Stimulated activated CD4-positive, alpha-beta T cell treated with anti-CD3 and anti-CD28 coated beads, Interleukin-15, amount 100 ng/mL, for 1 hour (primary cell): ENCODE results near the gene TCEA3.

Experiments
- DNase-seq, 2 donors: peaks; one replicate each; pipeline ENCODE4 v3.0.0-alpha.2; 2020; ENCODE audit warnings: low read depth in 1 of 2, low spot score in 1 of 2

Gene TCEA3

DNA sequence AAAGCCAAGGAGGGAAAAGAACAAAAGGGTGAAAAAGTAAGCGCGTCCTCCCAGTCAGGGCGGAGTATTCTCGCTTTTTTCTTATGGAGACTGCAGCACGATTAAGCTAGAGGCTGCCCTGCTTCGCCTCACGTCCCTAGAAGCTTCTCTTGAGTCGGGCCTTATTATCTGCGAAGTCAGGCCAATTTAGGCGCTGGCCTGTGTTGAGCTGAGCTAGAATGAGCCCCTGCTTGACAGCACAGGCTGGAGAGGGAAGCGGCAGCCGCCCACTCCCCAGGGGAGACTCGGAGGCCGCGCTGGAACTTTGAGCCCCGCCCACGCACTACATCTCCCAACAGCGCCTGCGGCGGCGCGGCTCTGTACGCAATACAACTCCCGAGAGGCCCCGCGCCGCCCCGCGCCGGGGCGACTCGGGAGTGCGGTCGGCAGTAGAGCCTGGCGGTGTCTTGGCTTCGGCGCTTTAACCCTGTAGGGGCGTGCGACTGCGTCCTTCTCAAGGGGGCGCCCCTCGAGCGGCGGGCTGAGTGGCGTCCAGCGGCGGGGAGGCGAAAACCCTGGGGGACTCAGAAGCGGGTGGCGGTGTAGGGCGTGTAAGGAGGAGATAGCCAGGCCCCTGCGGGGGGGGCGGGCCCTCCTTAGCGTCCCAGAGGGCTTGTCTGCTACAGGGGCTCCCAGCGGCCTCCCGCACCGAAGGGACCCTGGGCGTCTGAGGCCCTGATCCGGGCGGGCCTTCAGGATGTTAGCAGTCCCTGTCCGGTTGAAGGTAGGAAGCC lies 55.8 kb downstream of the TCEA3 start:
- DNase-seq: peak; percentile 70 to 75

DNA sequence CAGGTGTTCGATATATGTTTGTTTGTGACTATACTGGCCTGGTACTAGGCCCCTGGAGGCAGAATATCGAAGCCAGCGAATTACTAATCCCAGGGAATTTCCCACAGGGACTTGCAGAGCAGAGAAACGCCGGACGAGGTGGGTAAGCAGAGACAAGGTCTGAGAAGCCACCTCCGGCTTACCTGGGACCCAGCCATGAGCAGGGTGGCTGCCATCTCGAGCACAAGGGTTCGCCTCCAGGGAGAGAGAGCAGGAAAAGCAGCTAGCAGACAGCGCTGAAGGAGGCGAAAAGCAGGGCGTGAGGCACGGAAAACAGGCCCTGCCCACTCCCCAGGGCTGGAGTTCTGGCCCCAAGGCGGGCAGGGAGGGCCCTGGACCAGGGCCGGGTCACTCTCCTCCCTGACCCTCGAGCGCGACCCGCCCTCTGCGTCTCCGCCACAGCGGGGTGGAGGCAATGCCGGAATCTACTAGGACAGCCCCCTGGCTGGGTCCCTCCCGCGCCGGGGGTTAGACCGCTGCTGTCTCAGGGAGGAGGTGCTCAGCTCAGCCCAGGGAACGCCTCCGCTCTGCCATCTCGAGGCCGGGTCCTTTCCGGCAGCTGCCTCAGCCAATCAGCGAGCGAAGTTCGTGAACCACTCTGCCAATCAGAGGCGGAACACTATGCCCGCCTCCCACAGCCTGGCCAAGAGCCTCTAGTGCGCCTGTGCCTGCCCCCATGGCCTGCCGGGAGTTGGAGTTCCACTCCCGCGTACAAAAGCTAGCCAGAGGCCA lies 56.6 kb downstream of the TCEA3 start:
- DNase-seq: peak; percentile 89 to 95

DNA sequence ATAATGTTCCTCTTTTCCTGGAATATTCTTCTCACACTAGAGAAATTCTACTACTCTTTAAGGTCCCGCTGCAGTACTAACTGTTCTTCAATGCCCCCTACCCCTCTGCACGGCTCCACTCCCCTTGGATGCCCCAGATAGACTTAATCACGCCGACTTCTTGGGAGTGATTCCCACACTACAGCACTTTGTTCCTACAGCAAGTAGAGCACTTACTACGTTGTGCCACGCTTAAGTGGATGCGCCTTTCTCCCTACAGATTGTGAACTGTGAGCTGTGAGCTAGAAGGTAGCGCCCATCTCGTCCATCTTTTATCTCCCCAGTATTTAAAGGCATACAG lies 57.1 kb downstream of the TCEA3 start:
- DNase-seq: no peak

DNA sequence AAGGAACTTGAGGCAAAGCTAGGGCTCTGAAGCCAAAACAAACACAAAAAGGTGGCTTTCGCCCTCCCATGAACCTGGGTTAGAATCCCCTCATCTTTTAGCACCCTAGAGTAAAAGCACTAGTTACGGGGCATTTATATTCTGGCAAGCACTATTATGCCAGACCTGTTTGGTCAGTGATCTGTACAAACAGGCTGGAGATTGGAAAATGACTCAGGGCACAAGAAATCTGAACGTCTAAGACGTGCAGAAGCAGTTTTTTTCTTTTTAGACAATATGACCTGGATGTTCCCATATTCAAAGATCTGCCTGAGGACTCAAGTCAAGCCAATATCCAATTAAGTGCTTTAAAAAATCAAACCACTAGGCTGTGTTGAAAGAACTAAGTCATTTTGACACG lies 58.0 kb downstream of the TCEA3 start:
- no peak for DNase-seq

DNA sequence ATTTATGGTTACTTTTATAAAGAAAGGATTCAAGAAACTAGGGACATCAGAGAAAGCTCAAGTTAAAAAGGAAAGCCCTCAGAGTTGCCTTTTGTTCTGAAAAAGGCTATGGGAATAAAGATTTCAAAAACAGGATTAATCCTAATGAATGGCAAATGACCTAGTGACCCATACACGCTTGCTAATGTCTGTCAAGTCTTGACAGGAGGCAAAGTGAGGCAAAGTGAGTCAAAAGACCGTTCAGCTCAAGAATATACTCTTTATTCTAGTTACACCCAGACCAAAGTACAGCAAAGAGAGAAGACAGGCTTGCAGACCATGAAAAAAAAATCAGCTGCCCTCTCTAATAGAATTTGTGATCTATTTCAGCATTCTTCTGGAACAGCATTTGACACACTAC lies 58.4 kb downstream of the TCEA3 start:
- no peak for DNase-seq

DNA sequence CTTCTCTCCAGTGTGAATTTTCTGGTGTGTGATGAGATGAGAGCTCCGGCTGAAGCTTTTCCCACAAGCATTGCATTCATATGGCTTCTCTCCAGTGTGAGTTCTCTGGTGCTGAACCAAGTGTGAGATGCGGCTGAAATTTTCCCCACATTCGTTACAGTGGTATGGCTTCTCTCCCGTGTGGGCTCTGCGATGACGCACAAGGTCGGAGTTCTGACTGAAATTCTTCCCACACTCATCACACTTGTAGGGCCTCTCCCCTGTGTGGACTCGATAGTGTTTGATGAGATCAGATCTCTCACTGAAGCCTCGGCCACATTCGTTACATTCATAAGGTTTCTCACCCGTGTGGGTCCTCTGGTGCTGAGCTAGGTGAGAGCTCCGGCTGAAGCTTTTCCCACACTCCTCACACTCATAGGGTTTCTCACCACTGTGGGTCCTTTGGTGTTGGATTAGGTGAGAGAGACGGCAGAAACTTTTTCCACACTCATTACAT lies 62.3 kb downstream of the TCEA3 start:
- DNase-seq: no peak

DNA sequence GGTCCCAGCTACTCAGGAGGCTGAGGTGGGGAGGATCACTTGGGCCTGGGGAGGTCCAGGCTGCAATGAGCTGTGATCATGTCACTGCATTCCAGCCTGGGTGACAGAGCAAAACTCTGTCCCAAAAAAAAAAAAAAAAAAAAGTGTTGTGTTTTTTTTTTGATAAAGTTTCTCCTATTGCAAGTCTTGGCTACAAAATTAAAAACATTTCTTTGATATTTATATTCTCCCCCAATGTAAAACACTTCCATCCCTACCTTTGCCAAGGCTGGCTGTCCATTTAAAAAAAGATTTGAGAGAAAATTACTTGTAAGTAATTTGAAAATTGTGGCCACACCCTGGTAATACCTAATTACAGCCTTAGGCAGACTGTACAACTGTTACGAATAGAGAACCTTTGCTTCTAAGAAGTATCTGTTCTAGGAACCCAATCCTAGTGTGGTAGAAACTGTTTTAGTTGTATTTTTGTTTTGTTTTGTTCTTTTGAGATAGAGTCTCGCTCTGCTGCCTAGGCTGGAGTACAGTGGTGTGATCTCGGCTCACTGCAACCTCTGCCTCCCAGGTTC lies 66.2 kb downstream of the TCEA3 start:
- DNase-seq: no peak

DNA sequence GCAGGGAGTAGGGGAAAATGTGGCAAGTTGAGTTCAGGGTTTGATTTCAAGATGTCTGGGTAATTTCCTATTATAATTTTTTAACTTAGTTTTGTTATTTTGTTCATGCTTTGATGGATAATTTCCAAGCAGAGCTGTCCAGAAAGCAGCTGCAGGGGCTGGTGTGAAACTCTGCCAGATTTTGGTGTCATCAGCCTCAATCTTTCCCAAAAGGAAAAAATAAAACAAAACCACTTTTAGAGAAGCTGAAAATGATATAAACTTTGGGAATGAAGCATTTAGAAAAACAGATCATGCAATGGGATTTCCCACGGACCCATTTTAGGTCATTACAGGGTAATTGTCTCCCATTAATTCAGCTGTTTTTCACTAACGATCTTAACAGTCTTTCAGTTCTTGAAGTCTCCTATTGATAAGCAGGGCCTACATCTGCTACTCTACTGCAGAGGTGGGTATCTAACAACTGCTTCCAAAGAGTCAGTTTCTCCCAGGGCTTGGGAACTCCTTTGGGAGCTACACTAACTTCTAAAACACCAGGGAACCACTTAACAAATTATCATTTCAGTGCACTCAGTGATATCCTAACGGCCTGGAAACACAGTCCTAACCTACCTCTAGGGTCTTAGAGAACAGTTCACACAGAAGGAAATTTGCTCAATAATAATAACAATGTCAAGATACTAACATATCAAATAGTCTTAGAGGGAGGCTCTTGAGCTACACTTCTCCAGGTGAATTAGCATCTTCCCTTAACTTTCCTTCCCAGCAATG lies 67.2 kb downstream of the TCEA3 start:
- DNase-seq: no peak

DNA sequence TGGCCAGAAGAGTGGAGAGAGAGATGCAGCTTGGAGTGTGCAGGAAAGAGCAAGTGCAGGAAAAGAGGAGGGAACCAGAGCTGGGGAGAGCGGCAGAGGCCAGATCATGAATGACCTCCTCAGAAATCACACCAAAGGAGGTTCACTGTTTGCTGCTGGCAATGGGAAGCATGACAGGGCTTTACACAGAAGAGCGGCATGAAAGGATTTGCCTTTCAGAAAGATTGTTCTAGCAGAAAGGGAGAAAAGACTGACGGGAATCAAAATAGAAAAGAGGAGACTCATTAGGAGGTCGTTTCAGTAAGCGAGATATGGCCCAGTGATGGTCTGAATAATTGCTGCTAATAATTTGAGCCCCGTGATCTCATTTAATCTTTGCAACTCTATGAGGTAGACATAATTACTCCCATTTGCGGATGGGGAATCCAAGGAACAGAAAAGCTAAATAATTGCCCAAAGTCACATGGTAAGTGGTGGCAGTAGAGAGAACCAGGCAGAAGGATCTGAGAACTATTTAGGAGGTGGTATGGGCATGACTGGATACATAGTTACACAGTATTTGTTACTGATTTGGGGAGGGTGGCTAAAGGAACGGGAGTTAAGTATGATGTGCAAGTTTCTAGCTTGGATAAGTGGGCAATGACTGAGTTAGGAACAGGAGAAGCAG lies 67.9 kb downstream of the TCEA3 start:
- no peak for DNase-seq

DNA sequence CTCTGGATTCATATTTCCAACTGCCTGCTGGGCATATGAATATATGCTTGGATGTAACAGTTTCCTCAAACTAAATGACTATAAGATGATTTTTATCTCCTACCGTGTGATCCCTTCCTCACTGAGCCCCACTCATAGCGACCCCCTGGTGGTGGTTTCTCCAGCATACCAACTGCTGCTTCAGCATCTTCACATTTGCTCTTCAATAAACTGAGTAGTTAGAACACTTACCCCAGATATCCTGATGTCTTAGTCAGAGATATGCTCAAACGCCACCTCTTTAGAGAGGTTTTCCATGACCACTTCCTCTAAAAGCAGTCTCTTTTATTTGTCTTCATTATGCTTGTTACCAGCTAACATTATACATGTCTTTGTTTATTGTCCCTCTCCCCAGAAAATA lies 70.3 kb downstream of the TCEA3 start:
- DNase-seq: no peak

DNA sequence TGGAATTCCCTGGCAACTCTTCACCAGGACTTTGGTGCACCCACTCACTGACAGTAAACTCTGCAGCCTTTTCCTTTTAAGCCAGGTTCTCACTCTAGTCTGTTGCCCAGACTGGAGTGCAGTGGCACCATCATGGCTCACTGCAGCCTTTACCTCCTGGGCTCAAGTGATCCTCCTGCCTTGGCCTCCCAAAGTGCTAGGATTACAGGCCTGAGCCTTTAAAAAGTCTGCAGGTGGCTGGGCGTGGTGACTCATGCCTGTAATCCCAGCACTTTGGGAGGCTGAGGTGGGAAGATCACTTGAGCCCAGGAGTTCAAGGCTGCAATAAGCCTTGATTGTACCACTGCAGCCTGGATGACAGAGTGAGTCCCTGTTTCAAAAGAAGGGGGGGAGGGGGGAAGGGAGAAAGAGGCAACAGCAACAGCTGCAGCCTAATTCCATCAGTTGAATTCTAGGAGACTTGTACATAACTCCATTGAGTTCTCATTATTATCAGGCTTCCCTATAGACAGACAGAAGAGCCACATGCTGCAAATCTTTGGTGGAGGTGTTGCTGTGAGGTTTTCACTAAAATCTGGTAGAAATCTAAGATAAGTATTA lies 72.4 kb downstream of the TCEA3 start:
- no peak for DNase-seq

DNA sequence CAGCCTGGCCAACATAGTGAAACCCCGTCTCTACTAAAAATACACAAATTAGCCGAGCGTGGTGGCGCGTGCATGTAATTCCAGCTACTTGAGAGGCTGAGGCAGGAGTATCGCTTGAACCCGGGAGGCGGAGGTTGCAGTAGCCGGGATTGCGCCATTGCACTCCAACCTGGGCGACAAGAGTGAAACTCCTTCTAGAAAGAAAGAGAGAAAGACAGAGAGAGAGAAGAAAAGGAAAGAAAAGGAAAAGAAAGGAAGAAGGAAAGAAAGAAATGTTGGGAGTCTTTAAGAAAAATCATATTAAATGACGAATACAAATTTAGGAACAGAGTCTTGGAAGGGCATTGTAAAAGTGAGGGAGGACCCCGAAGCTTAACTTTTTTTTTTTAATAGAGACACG lies 78.6 kb downstream of the TCEA3 start:
- no peak for DNase-seq

DNA sequence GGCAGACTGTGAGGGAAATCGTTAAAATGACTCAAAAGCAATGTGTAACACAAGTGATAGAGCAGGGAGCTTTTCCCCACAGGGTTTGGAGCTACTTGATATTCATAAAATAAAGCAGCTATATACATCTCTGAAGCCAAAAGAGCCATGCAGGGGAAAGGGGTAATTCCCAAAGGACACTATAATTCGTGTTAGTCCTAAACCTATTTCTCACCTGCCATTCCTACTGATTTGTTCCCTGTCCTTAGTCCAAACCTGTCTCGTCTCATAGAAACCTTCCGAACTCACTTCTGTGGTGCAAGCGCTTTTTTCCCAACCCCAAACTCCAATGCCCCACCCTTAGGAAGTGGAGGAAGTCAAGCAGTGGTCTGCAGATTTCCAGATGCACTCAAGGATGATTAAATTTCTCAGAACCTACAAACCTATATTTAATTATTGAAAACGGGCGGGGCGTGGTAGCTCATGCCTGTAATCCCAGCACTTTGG lies 79.5 kb downstream of the TCEA3 start:
- DNase-seq: no peak

DNA sequence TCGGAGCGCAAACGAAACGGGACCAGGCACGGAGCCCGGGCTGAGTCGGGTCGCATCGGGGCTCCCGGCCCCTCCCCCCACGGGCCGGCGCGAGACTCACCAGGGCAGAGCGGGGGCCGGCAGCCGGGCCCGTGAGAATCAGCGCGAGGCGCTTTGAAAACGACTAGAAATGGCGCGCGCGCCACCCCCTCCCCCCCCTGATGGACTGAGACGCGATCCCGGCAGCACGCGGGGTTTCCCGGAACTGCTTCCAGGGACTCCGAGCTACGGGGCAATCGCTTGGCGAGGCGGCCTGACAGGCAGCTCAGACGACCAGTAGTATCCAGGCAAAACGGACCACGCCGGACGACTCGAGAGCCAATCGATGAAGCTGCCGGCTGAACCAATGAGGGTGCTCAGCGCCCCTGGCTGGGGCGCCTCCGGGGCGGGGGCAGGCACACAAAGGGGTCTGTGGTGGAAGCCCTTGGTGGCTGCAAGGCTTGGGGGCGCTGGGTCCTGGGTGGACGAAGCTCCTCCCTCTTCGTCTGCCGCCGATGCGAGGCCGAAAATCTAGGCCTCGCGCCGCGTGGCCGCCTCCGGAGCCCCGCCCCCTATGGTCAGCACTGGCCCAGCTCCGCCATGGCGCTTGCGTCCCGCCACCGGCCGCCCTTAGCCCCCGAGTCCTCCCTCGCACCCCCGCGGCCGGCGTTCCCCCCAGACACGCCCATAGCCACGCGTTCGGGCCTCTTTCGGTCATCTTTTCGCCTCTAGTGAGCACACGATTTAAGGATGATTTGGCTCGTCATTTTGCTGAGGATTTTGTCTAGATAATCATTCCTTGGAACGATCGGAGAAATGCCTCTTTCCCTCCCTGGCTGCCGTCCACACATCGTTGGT lies 80.2 kb downstream of the TCEA3 start, which contains the start of gene HNRNPR:
HNRNPR (minus strand) TSS at position 174 of the 876 bp plus-strand sequence. CDS start 3,276 bp downstream, outside the sequence.
- DNase-seq: peak; percentile 96 to 98

DNA sequence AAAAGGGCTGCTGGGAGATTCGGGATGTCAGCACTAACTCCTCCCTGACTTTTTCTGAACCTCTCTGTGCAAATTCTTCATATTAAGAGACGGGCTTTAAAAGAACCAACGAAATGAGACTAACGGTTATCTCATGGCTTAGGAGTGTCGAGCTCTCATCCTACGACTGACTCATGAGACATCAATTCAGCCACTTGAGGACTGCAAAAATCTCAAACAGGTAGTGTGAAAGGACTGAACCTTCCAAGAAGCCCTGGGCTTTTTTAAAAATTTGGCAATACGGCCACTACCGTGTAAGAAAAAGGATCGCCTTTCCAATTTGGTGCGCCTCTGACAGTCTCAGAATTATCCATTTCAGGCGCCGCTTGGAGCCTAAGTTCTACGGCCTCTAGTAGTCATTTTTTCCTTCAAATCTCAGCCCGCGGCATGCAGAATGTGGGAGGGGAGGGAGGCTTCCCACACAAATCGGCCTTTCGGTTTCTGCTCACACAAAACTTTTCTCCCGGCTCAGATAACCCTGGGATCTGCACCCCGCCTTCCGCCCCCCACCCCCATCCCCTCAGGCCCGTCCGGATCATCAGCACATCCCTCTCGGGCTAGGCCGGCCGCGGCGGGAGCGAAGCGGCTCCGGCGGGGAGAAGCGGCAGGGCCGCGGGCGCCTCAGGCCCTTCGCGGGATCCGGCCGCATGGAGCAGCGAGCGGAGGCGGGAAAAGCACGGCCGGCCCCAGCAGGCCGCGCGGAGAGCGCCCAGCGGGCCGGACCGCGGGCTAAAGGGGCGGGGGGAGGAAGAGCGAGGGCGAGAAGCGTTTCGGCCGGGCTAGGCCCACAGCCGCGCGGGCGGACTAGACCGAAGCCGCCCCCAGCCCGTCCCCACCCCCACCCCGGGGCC lies 81.1 kb downstream of the TCEA3 start:
- DNase-seq: peak; percentile 6 to 41

DNA sequence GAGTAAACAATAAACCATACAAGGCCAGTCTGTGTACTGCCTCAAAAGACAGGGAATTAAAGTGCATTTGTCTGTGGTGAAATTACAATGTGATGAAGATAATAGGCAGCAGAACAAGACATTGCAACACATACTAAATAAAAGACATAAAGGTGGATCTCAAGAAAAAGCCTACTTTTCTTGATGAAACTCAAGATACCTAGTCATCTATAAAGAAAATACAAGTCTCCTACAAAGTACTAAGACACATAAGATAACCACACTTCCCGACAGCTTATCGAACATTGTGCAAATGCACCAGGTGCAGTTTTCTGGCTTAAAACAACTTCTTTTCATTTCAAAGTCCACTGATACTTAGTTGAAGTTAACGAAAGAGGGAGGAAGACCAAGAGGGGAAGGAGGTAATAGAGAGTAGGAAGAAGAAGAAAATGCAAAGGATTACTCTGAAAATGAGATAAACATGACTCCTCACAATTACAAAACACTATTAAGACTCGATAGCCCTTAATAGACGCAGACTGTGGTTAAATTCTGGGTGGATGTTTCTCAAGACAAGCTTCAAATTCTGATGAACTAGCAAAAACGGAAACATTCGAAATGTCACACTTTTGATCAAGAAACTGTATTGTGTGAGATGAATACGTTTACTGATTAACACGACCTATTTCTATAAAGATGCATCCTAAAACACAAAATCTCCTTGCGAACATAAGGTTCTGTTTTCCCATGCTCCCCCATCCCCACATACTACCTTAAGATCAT lies 82.4 kb downstream of the TCEA3 start:
- no peak for DNase-seq

DNA sequence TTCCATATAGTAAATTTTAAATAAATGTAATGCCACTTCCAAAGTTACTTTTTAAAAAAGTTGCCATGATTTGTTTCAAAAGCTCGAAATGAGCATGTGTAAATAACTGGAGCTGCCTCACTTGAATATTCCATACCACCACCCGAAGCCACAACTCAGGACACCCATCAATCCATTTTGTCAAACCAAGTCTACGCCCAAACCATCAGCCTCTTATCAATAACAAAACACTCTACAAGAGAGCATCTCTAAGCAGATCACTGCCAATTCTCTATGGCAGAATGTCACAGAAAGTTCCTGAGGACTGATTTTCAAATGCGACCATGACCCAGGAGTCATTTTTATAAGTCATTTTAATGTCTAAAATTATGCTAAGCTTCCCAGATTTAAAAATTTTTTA lies 84.9 kb downstream of the TCEA3 start:
- DNase-seq: no peak

DNA sequence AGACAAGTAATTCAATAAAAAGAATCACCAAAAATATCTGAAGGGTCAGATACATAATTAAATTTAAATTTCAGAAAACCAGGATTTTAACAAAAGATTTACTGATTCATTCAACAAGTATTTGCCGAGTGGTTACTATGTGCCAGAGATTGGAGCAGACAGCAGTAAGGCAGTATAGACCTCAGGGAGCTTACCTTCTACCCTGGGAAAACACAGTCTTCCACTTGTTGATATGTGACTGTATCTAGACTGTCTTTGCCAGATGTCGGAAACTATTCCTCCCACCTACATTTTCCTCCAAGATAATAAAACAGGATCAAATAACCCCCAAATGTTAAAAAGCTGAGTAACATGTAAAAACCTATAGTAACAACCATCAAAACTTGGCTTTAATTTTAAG lies 86.7 kb downstream of the TCEA3 start:
- no peak for DNase-seq
